AG04449 (cell line): ENCODE measurements around the gene UCHL1.
A peak's percentile ranks its signal among the peaks of the same experiment; 100 is the strongest.

ENCODE experiments used
- CTCF ChIA-PET: fragments of 350-600 bp; formaldehyde crosslinking; extraction: SDS; loops from one replicate; lab custom pipeline; 2021; ENCODE audit warnings: antibody characterized with exemption; lab: Yijun Ruan, JAX
- POLR2A ChIA-PET: fragments of 400-600, 350-600 bp; formaldehyde crosslinking; extraction: SDS; loops from one replicate; lab custom pipeline; 2020; ENCODE audit warnings: antibody characterized with exemption, inconsistent platforms; lab: Yijun Ruan, JAX
- DNase-seq: peaks from one replicate; pipeline ENCODE4 v3.0.0-alpha.2; 2010; ENCODE audit warnings: low read depth, low spot score
- H3K4me3 ChIP-seq: 2 replicates; pipeline ENCODE4 v1.5.1; 2011; ENCODE audit warnings: low read depth, mild to moderate bottlenecking, control low read depth, low read length
- TF ChIP-seq, protein P1 (sequence below): IDR thresholded peaks from one replicate; pipeline ENCODE4 v1.5.1; 2011; ENCODE audit warnings: mild to moderate bottlenecking, moderate library complexity, low read length, control low read depth, inconsistent platforms; ENCODE audit not compliant: insufficient read depth; ENCODE audit errors: missing control alignments

The UCHL1 gene

DNA sequence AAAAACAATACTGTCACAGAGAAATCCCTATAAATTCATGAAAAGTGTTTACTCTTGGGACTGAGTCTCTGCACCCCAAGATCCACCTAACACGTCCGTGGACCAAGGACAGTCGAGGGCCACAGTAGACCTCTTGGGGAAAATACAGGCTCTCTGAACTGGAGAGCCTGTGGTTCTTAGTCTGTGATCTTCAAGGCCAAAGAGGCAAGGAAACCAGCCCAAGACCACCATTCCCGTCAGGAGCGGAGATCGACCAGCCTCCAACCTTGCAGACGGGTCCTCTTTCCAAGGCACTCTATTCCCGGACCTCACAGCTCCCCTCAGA lies 40.8 kb upstream of the UCHL1 start:
- TF ChIP-seq, protein P1, sequence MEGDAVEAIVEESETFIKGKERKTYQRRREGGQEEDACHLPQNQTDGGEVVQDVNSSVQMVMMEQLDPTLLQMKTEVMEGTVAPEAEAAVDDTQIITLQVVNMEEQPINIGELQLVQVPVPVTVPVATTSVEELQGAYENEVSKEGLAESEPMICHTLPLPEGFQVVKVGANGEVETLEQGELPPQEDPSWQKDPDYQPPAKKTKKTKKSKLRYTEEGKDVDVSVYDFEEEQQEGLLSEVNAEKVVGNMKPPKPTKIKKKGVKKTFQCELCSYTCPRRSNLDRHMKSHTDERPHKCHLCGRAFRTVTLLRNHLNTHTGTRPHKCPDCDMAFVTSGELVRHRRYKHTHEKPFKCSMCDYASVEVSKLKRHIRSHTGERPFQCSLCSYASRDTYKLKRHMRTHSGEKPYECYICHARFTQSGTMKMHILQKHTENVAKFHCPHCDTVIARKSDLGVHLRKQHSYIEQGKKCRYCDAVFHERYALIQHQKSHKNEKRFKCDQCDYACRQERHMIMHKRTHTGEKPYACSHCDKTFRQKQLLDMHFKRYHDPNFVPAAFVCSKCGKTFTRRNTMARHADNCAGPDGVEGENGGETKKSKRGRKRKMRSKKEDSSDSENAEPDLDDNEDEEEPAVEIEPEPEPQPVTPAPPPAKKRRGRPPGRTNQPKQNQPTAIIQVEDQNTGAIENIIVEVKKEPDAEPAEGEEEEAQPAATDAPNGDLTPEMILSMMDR, result no peak
- ChIA-PET POLR2A (interaction anchor here (1.1 to 1.3 kb wide), 2 partner anchors 30 to 41 kb away, joined by 3 to 6 read pairs; partner anchors contain the start of gene UCHL1), CTCF (interaction anchor here (0.7 to 14.0 kb wide), 18 partner anchors 10 to 480 kb away, joined by 3 to 336 read pairs (median 4); no protein-coding TSS in a partner anchor)
- peak overlapping the region; percentile 71 for H3K4me3 ChIP-seq
- DNase-seq, result no peak

DNA sequence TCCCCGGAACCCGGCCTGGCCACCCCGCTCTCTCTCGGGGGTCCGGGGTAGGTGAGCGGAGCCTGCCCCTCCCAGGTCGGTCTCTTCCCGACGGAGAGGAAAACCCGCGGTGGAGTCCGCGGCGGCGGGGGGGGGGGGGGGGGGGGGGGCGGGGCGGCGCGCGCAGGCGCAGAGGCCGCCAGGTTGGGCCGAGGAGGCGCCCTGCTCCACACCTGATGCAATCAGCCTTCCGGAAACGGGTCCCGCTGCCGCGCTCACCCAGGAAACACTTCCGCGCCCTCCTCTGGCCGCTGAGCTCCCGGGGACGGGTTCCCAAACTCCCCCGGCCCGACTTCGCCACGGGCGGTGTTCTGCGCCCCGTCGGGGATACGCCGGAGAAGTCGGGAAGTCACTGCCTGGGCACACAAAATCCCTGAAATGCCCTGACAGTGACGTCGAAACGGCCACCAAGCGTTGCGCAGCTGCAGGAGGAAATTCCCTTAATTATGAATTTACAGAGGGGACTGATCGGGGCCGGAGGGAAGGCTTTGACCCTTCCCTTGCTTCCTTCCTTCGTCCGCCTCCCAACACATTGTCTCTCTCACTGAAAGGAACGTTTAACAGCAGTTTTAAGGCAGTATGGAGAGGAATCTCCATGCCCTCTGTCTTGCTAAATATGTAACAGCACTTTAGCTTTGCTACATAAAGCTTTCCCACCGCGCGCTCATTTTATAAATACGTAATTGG lies 40.3 kb upstream of the UCHL1 start:
- CTCF ChIA-PET, result interaction anchor here (0.7 to 14.0 kb wide), 18 partner anchors 10 to 481 kb away, joined by 3 to 336 read pairs (median 4); no protein-coding TSS in a partner anchor
- H3K4me3 ChIP-seq, result peak overlapping the region; percentile 71
- POLR2A ChIA-PET, result interaction anchor here (1.1 to 1.3 kb wide), 2 partner anchors 31 to 41 kb away, joined by 3 to 6 read pairs; partner anchors contain the start of gene UCHL1
- TF ChIP-seq, protein P1, result peak; percentile 27
- no peak for DNase-seq

DNA sequence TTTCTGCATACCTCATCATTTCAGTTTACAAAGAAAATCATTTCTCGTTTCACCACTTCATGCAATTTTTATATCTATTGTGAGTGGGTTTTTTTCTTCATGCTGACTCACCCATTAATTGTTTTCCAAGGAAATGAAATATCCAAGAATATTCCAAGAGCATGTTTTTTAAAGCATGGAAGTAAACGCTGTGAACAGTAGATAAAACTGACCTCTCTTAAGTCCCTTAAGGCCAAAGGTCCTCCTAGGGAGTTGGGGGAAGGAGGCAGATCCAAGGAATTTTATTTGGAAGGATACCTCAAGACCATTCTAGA lies 39.8 kb upstream of the UCHL1 start:
- ChIA-PET CTCF (interaction anchor here (1.0 to 14.0 kb wide), 10 partner anchors 11 to 481 kb away, joined by 4 to 336 read pairs (median 7); no protein-coding TSS in a partner anchor), POLR2A (interaction anchor here (1.3 kb wide), 1 partner anchor 40 kb away, joined by 6 read pairs; the partner anchor contains the start of gene UCHL1)
- TF ChIP-seq, protein P1, result no peak
- no peak for DNase-seq
- peak overlapping the region; percentile 71 for H3K4me3 ChIP-seq

DNA sequence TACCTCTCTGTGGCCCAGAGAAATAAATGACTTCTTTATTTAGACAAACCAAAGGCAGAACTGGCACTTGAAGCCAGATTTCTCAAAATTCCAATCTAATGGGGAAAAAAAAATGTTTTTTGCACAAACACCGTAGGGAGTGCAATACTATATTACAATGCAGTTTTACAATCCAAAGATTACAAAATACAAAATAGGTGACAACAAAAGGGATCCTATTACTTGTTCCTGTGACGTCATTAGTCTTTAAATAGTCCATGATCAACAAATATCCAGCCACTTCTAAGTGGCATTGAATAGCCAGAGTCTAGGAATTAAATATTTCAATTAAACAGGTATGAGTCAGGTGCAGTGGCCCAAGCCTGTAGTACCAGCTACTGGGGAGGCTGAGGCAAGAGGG lies 39.4 kb upstream of the UCHL1 start:
- POLR2A ChIA-PET, result no interaction called here
- no peak overlapping the region for H3K4me3 ChIP-seq
- TF ChIP-seq, protein P1, result no peak
- CTCF ChIA-PET, result interaction anchor here (1.2 to 14.0 kb wide), 8 partner anchors 8 to 482 kb away, joined by 4 to 336 read pairs (median 9); no protein-coding TSS in a partner anchor
- DNase-seq, result no peak

DNA sequence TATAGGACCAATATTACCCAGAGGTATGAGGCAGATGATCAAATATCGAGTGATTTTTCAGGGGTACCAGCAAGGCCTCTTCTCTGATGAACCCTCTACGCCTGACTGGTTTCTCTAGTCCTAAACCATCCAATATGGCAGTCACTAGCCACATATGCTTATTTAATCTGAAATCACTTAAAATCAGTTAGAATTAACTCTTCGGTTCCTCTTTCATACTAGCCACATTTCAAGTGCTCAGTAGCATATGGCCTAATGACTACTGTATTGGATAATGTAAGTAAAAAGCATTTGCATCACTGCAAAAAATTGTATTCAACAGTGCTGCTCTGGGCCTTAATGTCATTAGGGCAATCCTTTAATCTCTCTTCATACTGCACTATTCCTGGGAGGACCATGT lies 38.0 kb upstream of the UCHL1 start:
- no peak overlapping the region for H3K4me3 ChIP-seq
- TF ChIP-seq, protein P1, result no peak
- POLR2A ChIA-PET, result interaction anchor here (1.5 kb wide), 1 partner anchor 38 kb away, joined by 6 read pairs; the partner anchor contains the start of gene UCHL1
- CTCF ChIA-PET, result interaction anchor here (1.2 to 14.0 kb wide), 4 partner anchors 10 to 310 kb away, joined by 3 to 336 read pairs (median 104); no protein-coding TSS in a partner anchor
- DNase-seq, result no peak

DNA sequence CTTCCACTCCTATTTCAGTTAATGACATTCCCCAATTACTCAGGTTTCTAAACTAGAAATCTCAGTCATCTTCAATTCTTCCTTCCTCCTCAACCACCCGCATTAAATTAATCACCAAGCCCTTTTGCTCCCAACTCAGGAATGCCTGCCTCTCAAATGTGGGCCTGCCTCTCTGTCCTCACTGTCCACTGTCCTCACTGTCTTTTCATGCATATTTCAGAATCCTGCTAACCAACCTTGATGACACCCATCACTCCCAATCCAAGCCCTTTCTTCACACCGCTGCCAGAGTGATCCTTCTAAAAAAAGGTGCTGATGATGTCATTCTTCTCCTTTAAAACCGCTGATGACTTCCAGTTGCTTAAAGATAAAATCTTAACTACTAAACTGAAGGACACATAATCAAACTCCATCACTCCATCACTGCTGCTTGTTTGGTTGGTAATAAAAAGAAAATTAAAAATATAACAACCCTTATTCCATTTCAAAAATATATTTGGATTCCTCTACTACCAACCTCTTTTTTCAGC lies 37.2 kb upstream of the UCHL1 start:
- ChIA-PET POLR2A (no interaction called here), CTCF (interaction anchor here (0.8 to 14.0 kb wide), 3 partner anchors 242 to 322 kb away, joined by 3 to 336 read pairs (median 205); no protein-coding TSS in a partner anchor)
- TF ChIP-seq, protein P1, result no peak
- no peak for DNase-seq
- H3K4me3 ChIP-seq, result no peak overlapping the region
